Measurements from ENCODE around the gene PDIA5. TPM values are rescaled to one million over a fixed set of nuclear protein-coding genes. Genes with fewer than 3 reads are reported as not detected.

PDIA5 gene
- total RNA-seq, 1 experiment from 2014 or later = 50.8 TPM

DNA sequence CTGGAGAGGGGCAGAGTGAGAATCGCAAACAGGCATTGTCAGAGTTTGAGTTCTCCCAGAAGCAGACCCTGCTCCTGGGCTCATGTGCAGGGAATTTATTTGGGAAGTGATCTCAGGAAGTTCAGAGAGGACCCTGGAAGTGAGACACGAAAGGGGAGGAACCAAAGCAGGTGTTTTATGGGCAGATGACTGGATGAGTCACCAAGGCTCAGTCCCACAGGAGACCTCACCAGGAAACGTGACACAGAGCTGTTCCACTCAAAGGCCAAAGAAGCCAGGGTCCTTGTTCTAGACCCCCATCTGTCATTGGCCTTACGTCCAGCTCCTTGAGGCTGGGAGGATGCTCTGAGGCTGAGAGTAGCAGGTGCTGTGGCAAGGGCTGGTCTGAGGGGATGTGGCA lies 91.5 kb downstream of the PDIA5 start:
- ATAC-seq = no peak
- H3K9me2 ChIP-seq (ENCODE audit: insufficient read depth) = no peaks in the 10 kb centered on the region
- ChIA-PET CTCF (no interaction called here), POLR2A (no interaction called here), RAD21 (ENCODE audit: low non-redundant PET in 1 of 2, low total read pairs in 2 of 2, uncharacterized antibody in 2 of 2, unreplicated experiment in 2 of 2) (no interaction called here)
- BruUV-seq (replicated peaks) = no TSS peak
- H3K27me3 ChIP-seq (ENCODE audit: insufficient read depth, low read length) = no peaks in the 10 kb centered on the region
- no peak overlapping the region for H3K4me3 ChIP-seq (replicated peaks in 1 of 2; ENCODE audit: low read depth in 1 of 2, low read length in 2 of 2)
- H3K9ac ChIP-seq (ENCODE audit: low read length) = no peak overlapping the region
- H3K9me3 ChIP-seq (ENCODE audit: control insufficient read depth in 1 of 2, insufficient read depth in 1 of 2, low read depth in 1 of 2, low read length in 2 of 2) = no peaks in the 10 kb centered on the region
- intact Hi-C loops (cut with micrococcal nuclease) = no loop called here
- no peak for DNase-seq (ENCODE audit: low read depth, low spot score)
- H4K20me1 ChIP-seq (ENCODE audit: insufficient read depth) = no peaks in the 10 kb centered on the region; the same call in 1 of the 2 replicates
- H3K4me2 ChIP-seq (ENCODE audit: low read length) = no peak overlapping the region
- H3K4me1 ChIP-seq (ENCODE audit: control insufficient read depth in 1 of 2, insufficient read depth in 2 of 2, low read length in 2 of 2) = no peaks in the 10 kb centered on the region
- TF ChIP-seq, protein P1, sequence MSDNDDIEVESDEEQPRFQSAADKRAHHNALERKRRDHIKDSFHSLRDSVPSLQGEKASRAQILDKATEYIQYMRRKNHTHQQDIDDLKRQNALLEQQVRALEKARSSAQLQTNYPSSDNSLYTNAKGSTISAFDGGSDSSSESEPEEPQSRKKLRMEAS (IDR thresholded peaks at IDR 0.05) = no peak
- TF ChIP-seq POLR2A (IDR thresholded peaks at IDR 0.05; ENCODE audit: borderline replicate concordance, extremely low read depth, insufficient read depth, insufficient read length) (no peak), EGR1 (IDR thresholded peaks at IDR 0.05; ENCODE audit: low read depth) (no peak), FOSL1 (IDR thresholded peaks at IDR 0.05; ENCODE audit: low read depth) (no peak), SRF (IDR thresholded peaks at IDR 0.05; ENCODE audit: low read depth) (no peak), RAD21 (IDR thresholded peaks at IDR 0.05; ENCODE audit: low read depth) (no peak), ELF1 (IDR thresholded peaks at IDR 0.05; ENCODE audit: borderline replicate concordance, low read depth) (no peak)
- TF ChIP-seq, protein P2, sequence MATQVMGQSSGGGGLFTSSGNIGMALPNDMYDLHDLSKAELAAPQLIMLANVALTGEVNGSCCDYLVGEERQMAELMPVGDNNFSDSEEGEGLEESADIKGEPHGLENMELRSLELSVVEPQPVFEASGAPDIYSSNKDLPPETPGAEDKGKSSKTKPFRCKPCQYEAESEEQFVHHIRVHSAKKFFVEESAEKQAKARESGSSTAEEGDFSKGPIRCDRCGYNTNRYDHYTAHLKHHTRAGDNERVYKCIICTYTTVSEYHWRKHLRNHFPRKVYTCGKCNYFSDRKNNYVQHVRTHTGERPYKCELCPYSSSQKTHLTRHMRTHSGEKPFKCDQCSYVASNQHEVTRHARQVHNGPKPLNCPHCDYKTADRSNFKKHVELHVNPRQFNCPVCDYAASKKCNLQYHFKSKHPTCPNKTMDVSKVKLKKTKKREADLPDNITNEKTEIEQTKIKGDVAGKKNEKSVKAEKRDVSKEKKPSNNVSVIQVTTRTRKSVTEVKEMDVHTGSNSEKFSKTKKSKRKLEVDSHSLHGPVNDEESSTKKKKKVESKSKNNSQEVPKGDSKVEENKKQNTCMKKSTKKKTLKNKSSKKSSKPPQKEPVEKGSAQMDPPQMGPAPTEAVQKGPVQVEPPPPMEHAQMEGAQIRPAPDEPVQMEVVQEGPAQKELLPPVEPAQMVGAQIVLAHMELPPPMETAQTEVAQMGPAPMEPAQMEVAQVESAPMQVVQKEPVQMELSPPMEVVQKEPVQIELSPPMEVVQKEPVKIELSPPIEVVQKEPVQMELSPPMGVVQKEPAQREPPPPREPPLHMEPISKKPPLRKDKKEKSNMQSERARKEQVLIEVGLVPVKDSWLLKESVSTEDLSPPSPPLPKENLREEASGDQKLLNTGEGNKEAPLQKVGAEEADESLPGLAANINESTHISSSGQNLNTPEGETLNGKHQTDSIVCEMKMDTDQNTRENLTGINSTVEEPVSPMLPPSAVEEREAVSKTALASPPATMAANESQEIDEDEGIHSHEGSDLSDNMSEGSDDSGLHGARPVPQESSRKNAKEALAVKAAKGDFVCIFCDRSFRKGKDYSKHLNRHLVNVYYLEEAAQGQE (IDR thresholded peaks at IDR 0.05; ENCODE audit: low read depth) = no peak
- peaks cover 19 to 44% of the 10 kb centered on the region in 2 experiments for H3K36me3 ChIP-seq (ENCODE audit: control insufficient read depth in 1 of 2, insufficient read depth in 2 of 2, low read length in 2 of 2)
- no peaks in the 10 kb centered on the region for H3K79me2 ChIP-seq (ENCODE audit: insufficient read depth, low read length)
- H2AFZ ChIP-seq (ENCODE audit: low read depth, low read length, poor library complexity, severe bottlenecking) = no peak overlapping the region
- no peak overlapping the region for H3K27ac ChIP-seq (ENCODE audit: low read depth, low read length)

All from HCT116 (cell line).